Ecto neural progenitor cell (in vitro differentiated cells): ENCODE results near the gene GCK.

Experiments
- DNase-seq: peaks from one replicate; pipeline ENCODE4 v3.0.0-alpha.2; 2018; ENCODE audit warnings: low spot score

Gene GCK

DNA sequence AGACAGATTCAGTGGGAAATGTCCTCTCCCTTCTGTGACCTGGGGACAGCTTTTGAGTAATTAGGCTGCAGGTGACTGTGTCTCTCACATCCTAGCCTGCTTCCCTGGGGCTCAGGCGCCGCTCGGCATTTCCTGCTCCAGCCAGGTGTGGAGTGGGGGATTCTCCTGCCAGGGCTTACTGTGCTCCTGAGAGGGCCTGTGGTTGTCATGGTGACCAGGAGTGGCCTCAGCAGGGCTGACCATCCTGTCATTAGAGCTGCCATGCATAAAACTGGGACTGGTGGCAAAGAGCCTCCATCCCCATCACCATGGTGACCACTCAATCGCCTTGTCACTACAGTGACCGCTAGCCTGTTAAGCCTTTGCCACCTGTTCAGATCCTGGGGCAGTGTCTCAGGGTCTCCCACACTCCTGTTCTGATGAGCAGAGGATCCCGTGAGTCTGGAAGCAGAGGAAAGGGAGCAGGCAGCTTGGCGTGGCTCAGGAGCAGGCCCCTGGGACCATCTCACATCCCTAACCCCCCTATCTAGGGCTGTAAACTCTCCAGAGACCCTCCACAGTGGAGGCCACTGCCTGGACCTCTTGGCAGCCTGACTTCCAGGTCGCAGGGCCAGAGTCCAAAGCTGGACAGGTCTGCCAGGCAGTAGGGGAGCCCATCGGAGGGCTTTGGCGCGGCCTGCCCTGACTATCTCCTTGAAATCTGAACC is at the start of gene GCK:
GCK (minus strand) TSS at position 154 of the 707 bp plus-strand sequence. CDS start 486 bp downstream, outside the sequence.
- no peak for DNase-seq

- DNase-seq = no peak
Measured at GRCh38 chr7:44238116-44238695, 49.0 kb upstream of the GCK start.

DNA sequence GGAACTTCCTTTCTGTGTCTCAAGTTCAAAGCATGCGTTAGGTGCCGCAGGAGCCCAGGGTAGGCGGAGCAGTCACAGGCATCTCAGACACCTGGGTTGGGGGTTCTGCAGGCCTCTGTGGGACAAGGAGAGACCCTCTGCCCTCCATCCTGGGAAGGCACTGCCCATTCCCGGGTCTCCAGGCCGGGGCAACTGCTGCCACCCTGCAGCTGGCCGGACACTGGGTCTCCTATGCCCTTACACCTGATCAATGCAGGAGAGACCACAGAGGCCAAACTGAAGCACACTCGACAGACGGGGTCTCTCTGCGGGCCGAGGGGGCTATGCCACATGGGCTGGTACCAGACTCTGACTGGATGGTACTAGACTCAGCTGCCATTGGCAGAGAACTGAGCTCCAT is 48.5 kb upstream of the GCK start:
- DNase-seq = no peak

- DNase-seq = no peak
Measured at GRCh38 chr7:44236333-44236728, 47.1 kb upstream of the GCK start.

DNA sequence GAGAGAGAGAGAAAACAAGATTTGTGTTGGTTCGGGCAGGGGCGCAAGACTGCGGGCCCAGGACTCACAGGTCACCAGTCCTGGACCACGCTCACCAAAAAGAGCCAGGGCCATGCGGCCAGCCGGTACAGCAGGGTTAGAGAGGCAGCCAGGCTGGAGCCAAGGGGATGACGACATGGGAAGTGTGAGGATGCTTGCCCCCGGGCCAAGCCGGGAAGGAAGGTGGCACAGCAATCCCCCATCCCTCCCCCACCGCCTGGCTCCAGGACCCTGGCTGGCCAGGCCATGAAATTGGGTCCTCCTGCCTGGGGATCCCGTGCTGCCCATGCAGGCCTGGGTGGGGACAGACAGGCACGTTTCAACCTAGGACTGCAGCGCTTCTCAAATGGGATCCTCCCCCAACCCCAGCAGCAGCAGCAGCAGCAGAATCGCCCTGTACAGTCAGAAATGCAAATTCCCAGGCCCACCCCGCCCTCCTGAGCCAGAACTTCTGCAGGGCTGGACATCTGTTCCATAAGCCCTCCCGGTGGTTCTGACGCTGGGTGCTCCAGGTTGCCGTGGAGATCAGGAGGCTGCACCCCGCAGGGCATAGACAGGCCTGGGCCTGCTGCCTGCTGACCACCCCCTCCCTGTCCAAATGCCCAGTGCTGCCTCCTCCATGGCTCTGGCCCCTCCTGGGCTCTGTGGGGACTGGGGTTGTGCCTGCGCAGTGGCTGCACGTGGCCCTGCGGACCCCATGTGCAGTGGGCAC is 46.5 kb upstream of the GCK start:
- DNase-seq = no peak

DNA sequence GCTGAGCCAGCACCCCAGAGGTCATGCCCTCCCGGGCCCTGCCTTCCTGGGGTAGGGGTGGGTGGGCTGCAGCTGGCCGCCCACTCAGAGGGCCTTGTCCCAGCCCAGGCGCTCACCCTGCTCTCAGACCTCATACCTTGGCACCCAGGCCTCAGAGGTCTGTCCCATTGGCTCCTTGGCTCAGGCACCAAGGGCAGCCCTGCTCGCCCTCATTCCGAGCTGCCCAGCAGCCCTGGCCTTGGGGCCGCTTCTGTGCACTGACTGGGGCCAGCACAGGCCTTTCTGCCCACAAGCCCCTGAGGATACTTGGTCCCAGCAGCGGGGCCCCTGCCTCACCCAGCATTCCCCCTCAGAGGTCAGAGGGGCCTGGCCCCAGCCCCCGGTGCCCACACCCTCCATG is 45.8 kb upstream of the GCK start:
- DNase-seq = no peak

- no peak for DNase-seq
Measured at GRCh38 chr7:44232901-44233715, 43.9 kb upstream of the GCK start.

DNA sequence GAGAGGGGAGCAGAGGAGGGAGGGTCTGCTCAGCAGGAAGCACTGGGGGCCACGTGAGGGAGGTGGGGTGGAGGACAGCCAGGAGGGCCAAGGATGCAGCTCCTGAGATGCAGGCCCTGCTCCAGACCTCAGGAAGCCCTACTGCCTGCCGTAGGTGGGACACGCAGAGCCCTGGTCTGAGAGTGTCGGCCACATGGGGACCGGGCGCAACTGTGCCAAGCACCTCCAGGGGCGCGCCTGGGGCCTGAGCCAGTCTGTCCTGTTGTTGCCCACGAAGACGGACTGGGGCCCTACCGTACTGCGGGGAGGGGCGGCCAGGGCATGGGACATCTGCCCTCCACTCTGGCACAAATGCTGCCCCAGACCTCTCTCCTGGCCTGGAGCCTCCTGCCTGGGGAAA is 43.2 kb upstream of the GCK start:
- no peak for DNase-seq

DNA sequence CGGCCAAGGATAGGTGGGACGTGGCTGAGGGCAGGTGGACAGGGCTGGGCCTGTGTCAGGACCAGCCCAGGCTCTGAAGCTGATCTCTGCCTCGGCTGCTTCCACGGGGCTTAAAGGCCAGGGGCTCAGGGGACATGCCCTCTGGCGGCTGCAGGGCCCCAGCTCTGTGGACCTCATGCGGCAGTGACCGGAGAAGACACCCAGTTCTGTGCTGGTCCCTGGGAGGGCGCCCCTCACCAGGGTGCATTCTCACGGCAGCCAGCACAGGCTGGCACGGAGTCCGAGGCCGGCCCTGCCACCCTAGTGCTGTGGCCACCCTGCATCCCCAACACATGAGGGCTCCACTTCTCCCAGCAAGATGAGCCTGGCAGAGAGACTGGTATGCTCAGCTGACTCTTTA is 41.8 kb upstream of the GCK start:
- DNase-seq = no peak

DNA sequence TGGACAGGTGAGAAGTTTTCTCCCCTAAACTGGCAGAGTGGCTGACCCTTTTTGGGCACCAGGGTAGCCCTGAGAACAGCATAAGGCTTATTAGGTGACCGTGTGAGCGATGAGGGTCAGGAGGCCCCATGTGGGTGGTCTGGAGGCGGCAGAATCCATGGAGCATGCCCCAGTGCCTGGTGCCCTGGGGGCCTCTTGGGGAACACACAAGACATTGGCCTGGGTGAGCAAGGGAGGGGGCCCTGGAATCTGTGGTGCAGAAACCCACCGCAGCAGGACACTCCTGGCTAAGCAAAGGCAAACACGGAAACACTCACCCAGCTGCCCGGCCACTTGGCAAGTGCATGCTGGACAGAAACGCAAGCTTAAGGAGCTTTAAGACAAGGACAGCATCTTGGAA is 41.0 kb upstream of the GCK start:
- DNase-seq = no peak

- DNase-seq = no peak
Measured at GRCh38 chr7:44229546-44230105, 40.4 kb upstream of the GCK start.

DNA sequence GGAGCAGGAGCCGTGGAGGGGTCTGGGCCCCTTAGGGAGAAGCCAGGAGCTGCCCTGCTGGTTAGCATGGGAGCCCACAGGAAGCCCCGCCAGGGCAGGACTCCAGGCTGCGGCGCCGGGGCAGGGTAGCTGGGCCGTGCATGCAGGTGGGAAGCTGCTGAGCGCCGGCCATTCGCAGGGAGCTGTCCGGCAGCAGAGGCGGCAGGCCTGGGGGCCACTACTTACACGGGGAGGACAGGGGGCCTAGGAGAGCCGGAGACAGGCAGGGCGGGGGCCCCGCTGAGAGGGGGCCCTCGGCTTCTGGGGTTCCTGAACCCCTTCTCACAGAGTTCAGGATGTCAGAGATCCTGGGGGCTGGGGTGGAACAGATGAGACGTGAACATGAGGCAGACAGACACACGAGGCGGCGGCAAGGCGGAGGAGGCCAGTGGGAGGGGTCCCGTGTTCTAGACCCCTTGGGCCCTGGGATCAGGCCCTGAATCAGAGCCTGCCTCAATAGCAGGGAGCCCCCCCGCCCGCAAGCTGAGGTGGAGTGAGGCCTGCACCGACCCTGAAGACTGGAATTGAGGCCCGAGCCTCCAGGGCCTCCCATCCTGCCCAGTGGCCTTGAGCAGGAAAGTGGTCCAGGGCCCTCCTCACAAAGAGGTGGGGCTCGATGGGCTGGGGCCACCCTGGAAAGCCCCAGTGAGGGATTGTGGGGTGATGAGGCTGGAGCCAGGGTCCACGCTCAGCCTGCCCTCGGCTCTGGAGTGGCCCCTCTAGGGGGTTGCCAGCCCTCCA is 39.5 kb upstream of the GCK start:
- no peak for DNase-seq

GRCh38 chr7:44227911-44228310 is 38.7 kb upstream of the GCK start:
- no peak for DNase-seq

DNA sequence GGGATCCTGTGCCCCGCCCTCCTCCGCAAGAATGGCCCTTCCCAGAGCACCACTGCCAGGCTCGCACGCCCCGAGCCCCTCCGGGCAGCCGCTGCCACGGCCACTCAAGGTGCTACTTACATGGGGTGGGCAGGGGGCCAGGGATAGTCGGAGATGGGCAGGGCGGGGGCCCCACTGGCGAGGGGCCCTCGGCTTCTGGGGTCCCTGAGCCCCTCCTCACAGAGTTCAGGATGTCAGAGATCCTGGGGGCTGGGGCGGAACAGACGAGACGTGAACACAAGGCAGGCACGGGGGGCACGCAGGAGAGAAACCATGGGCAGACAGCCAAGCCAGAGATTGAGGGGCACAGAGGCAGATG is 37.1 kb upstream of the GCK start:
- no peak for DNase-seq

- no peak for DNase-seq
Measured at GRCh38 chr7:44225566-44226395, 36.5 kb upstream of the GCK start.

DNA sequence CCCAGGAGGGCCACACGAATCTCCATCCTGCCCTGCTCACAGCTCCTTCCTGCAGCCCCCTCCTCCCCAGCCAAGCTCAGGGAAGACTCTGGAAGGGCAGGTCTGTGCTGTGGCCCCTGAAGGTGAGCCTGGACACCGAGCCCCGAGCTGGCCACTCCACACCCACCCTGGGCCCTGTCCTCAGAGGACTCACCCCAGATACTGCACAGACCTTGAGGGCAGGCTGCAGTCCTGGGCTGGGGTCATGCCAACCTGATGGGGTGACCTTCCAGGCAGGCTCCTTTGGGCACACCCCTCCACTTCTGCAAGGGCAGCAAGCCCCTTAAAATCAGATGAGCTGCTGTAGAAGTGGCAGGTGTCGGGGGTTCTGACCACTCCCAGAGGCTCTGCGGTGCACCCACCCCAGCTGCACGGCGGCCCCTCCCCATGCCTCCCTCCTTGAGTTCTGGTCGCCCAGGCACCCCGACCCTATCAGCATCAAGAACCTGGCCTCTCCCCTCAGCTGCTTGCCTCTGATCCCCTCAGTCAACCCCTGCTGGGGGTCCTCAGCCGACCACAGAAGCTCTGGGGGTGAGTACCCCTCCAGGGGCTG is 35.8 kb upstream of the GCK start:
- DNase-seq = no peak

DNA sequence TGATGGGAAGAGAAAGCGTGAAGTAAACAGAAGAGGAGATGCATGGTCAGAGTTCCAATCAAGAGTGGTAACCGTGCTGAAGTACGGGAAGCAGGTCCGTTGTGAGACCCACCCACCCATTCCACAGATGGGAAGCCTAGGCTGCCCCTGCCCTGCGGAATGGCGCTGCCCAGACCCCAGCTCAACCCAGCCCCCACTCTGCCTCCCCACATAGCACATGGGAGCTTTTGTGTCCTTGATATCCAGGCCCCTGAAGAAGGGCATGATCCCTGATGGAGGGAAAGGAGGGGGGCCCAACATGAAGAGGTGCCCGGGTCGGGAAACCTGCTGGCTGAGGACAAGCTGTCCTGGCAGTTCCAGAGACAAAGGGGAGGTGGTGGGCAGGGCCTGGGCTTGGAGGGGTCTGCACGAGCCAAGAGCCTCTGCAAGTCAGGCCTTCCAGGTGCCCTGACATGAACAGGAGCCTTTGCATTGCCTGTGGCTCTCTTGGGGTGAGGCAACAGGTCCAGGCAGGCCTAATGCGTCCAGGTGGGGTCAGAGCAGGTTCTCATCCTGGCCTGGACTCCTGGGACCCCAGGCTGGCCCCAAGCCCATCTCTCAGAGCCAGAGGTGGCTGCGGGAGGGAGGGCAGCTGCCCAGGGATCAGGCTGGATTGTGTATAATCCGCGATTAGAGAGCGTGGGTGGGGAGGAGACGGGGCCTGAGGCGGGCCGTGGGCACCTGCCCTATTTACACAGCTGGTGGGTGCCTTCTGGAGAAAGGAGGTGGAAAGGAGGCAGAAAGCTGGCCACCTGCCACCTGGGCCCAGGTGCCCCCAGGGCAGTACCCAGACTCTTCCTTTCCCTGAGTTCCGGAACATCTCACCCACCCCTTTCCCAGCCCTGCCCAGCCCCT is 35.1 kb upstream of the GCK start:
- no peak for DNase-seq

DNA sequence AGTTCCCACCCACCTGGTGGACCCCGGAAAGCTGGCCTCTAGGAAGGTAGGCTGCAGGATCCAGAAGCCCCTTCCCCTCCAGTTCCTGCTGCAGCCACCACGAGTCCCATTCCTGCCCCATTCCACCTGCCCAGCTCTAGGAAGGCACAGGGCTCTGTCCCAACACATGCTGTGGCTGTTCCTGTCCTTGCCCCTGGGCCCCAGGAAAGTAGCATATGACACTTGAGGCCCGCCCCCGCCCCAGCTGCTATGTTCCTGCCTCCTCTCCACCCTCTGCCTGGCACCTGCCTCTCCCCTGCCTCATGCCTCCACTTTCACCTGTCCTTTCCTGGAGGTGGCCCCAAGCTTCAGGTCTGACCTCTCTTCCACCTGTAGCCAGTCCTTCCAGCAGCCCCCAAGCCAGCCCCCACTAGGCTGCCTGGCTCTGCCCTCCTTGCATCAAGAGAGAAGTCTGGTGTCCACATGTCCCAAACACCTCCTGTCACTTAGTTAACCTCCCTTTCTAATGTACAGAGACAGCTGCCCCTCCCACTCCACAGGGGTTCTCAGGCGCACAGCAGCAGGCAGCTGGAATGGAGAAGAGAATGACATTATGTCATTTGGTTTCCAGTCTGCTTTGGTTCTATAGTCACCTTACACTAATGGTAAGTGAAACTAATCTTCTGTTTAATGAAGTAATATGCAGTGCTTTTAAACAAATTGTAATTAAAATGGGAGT is 34.3 kb upstream of the GCK start:
- DNase-seq = no peak
